ENCODE results near the gene ALDOA.
"Not testable (repeated sequence)": the region's sequence is repeated elsewhere in the genome, so short reads cannot be mapped to it uniquely, and the experiment has no call there.

- not testable (repeated sequence) for TF ChIP-seq CTCF, POLR2A (IDR thresholded peaks at IDR 0.05)
These were observed 47.6 kb upstream of the ALDOA start for GRCh38 chr16:30017937-30018336.
